Esophagus squamous epithelium (tissue), 4 donors: ENCODE results near the gene KRTAP21-1.

Experiments
- CTCF ChIP-seq, 6 experiments: fragments of 450-650 bp in 4 of 6; fragments of 200-600 bp in 2 of 6; sonication (generic) in 2 of 6; IDR thresholded peaks; one replicate each; pipeline ENCODE4 v1.5.1; 2016 to 2019; ENCODE audit warnings: antibody characterized with exemption in 6 of 6, mild to moderate bottlenecking in 4 of 6, moderate library complexity in 4 of 6
- POLR2A ChIP-seq, 4 donors: fragments of 450-650 bp; IDR thresholded peaks; one replicate each; pipeline ENCODE4 v1.6.1; 2017; ENCODE audit warnings: antibody characterized with exemption in 4 of 4, mild to moderate bottlenecking in 4 of 4, moderate library complexity in 3 of 4

DNA sequence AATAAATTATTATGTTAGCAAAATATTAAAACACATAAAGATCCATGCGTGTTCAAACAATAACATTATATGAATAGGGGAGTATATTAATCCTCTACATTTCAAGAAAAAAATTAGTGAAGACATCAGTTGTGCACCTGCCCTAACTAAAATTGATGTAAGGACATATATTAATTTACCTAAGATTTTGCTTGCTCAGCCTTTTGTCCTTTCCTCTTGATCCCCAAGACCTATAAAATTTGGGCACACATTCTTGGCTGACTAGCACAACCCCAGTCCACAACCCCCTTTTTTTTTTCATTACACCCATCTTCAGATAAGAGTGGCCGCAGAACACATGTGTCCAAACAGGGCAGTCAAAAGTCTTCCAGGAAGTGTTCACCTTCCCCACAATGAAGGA, 14.8 kb downstream of the KRTAP21-1 start:
- TF ChIP-seq CTCF (IDR thresholded peaks at IDR 0.05) (no peak), POLR2A (IDR thresholded peaks at IDR 0.05) (no peak)
